ENCODE results near the gene HCRT.
A peak's percentile ranks its signal among the peaks of the same experiment; 100 is the strongest.

Gene HCRT

DNA sequence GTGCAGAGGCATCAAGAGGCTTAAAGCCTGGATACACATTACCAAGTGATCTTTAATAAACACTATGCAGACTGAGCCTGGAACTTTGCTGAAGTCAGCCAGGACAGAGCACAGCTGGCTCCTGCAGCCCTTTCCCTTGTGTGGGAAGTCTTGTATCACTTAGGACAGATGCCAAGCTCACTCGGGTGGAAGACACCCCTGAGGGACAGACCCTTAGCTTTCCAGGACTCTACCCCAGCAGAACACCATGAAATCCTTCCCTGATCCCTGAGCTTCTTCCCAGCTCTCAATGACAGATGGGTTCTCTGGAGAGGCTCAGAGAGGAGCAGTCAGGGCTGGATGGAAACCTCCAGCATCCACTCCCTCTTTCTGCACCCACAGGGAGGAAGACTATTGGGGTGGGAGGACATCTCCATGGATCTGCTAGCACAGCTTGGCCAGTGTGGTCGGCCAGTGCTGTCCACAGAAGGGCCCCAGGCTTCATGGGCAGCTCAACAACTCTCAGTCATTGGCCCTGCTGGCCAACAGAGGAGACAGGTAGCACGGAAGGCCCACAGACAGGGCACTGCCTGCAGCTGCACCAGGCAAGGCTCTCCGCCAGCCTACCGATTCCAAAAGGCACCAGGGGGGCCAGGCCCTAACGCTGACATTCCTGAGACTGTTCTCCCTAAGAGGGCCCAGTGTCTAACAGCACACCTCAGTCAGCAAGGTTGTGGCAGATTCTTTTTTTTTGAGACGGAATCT, 46.3 kb downstream of the HCRT start:
- peak; percentile 56 for DNase-seq (ENCODE audit: low spot score)

DNA sequence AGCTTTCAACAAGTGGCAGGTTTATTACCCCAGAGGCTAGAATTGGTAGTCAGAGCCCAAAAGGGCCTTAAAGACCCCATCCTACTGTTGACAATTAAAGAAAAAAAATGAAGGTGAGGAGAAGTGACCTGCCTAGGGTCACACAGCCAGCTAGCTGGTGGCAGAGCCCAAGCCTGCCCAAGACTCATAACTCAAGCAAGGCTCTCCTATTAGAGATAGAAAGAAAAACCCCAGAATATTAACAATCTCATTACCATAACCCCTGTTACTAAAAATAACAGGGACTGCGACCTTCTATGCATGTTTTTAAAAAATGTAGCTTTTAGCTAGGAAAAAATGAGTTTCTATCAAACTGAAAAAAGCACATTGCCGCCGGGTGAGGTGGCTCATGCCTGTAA, 48.6 kb downstream of the HCRT start:
- no peak for DNase-seq (ENCODE audit: low spot score)

DNA sequence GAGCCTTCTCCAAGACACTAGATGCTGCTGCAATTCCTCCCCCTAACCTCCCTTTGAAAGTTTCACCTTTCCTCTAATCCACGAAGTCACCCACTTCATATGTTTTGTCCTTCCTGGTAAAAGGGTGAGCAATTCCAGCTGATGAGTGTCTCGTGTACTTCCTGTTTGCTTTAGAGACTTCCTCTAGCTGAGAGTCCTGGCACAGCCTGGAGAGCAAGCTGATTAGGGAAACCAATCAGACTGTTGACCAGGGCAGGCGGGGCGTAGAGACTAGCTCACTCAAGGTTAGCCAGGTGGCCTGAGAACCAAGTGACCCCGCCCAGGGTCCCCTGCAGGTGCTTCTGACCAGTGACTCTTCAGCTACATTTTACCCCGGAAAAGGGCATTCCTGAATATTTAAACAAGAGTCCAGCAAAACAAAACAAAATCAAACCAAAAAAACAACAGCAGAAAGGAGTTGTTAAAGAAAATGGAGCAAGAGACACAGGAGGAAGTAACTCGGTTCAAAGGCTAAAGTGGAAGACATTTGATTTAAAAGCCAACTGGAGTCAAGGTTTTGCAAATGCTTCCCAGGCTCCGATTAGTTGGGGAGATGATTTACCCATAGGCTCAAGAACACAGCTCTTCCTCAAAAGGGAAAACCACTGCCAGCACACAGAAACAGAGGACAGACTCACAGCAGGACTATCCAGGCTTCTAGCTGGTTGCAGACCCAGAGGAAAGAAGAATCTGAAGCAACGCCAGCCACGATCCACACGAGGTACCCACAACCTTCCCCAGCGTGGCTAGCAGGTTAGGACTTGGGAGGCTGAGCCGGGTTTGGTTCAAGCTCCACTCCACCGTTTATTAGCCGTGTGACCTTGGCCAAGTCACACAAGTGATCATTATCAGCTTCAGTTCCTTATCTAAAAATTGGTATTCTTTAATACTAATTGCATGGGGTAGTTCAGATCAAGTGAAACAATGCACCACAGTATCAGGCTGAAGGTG, 49.3 kb downstream of the HCRT start:
- DNase-seq (ENCODE audit: low spot score), result no peak

DNA sequence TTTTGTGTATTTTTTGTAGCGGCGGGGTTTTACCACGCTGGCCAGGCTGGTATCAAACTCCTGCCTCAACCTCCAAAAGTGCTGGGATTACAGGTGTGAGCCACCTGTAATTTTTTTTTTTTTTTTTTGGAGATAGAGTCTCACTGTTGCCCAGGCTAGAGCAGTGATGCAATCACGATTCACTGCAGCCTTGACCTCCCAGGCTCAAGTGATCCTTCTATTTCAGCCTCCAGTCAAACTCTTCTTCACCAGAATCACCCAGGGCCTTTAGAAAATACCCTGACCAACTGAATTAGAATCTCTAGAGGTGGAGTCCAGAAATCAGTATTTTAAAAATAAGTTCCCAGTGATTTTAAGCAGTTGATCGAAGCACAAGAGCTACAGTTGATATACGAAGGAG, 50.1 kb downstream of the HCRT start:
- DNase-seq (ENCODE audit: low spot score), result no peak
